Activated naive CD4-positive, alpha-beta T cell treated with anti-CD3 and anti-CD28 coated beads, Interleukin-2, amount 10 ng/mL, durations not matched to agents 7 days and 5 days (primary cell): ENCODE data around the gene KRTAP6-1.

ENCODE experiments used
- CTCF ChIA-PET: fragments of 350-600 bp; sonication (Branson Sonifier 250); formaldehyde crosslinking; loops from one replicate; lab custom pipeline; 2021; ENCODE audit warnings: antibody characterized with exemption; lab: Charles Lee
- DNase-seq: peaks from one replicate; pipeline ENCODE4 v3.0.0-alpha.2; 2020
- H3K27ac Mint-ChIP-seq: one replicate; pipeline ENCODE4 v1.8.0; 2021; ENCODE audit warnings: mild to moderate bottlenecking, moderate library complexity, mixed read lengths
- H3K27me3 Mint-ChIP-seq: one replicate; pipeline ENCODE4 v1.8.0; 2021; ENCODE audit warnings: mild to moderate bottlenecking, mixed read lengths
- H3K36me3 Mint-ChIP-seq: one replicate; pipeline ENCODE4 v1.8.0; 2021; ENCODE audit warnings: mixed read lengths
- H3K4me1 Mint-ChIP-seq: one replicate; pipeline ENCODE4 v1.8.0; 2021; ENCODE audit warnings: mixed read lengths
- H3K4me3 Mint-ChIP-seq: one replicate; pipeline ENCODE4 v1.8.0; 2021; ENCODE audit warnings: mild to moderate bottlenecking, moderate library complexity, mixed read lengths
- H3K9me3 Mint-ChIP-seq: one replicate; pipeline ENCODE4 v1.8.0; 2021; ENCODE audit warnings: mixed read lengths

KRTAP6-1 gene, protein sequence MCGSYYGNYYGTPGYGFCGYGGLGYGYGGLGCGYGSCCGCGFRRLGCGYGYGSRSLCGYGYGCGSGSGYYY

DNA sequence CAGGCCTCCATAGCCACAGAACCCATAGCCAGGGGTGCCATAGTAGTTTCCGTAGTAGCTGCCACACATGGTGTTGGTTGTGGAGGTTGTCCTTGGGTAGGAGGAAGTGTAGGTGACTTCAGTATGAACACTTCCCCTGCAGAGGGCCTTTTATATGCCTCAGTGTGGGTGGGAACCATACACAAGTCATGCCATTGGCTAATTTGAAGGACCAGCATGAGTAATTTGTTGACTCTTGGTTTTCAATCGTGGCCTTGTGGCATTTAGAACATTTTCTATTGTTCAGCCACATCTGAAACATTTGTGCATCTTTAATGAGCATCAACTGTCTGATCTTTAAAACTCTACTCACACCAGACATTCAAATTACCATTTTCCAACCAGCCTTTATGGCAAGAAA is at the start of gene KRTAP6-1:
KRTAP6-1 (minus strand) TSS at position 95 of the 400 bp plus-strand sequence; CDS start at position 69, 26 bp downstream.
- Mint-ChIP-seq H3K27me3 (no peaks in the 10 kb centered on the region), H3K4me1 (no peaks in the 10 kb centered on the region), H3K4me3 (no peak within 1 kb of the TSS), H3K27ac (no peak within 1 kb of the TSS), H3K9me3 (peaks cover 2% of the 10 kb centered on the region), H3K36me3 (no peaks in the 10 kb centered on the region)
- DNase-seq, result no peak
- CTCF ChIA-PET, result no interaction called here

DNA sequence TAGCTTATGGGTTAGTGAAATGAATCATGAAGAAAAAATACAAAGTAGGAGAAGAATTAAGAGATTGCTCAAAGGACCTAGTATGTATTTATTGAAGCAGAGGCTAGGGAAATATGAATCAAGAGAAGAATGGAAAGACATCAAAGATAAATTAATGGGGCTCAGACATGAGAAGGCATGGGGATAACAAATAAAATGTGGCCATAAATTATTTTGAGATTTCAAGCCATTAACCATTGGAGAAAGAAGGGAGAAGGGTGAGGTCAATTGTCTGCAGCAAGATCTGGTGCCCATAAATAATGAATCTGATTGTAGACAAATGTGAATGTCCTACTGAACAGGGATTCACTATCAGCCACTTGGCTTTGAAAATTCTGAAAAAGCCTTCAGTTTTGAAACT is 39.2 kb upstream of the KRTAP6-1 start:
- no peaks in the 10 kb centered on the region for H3K4me1 Mint-ChIP-seq
- H3K4me3 Mint-ChIP-seq, result no peak overlapping the region
- no peaks in the 10 kb centered on the region for H3K27me3 Mint-ChIP-seq
- H3K27ac Mint-ChIP-seq, result no peak overlapping the region
- DNase-seq, result no peak
- CTCF ChIA-PET, result no interaction called here
- H3K9me3 Mint-ChIP-seq, result peaks cover 2% of the 10 kb centered on the region
- H3K36me3 Mint-ChIP-seq, result no peaks in the 10 kb centered on the region

DNA sequence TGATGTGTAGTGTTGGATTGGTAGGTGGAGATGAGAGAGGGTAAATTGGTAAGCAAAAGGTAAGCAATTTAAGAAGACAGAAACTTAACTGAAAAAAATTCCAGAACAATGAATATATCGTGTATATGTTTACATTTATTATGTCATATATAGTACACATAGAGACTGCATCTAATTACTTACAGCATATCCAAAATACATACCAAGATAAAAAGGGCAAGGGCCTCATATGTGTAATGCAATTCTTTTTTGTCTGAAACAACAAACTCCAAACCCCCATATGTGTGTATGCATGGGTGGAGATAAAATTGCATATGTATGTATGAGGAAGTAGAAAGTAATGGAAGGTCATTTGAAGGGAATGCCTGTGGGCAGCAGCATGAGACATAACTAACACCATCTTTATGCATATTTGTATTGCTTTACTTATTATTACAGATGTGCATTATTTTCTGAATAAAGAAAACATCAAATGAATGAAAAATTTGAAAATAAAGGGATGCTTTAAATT is 33.2 kb upstream of the KRTAP6-1 start:
- no peak for DNase-seq
- Mint-ChIP-seq H3K4me3 (no peak overlapping the region), H3K36me3 (no peaks in the 10 kb centered on the region), H3K27me3 (no peaks in the 10 kb centered on the region), H3K9me3 (no peaks in the 10 kb centered on the region), H3K4me1 (no peaks in the 10 kb centered on the region), H3K27ac (no peak overlapping the region)
- CTCF ChIA-PET, result no interaction called here

DNA sequence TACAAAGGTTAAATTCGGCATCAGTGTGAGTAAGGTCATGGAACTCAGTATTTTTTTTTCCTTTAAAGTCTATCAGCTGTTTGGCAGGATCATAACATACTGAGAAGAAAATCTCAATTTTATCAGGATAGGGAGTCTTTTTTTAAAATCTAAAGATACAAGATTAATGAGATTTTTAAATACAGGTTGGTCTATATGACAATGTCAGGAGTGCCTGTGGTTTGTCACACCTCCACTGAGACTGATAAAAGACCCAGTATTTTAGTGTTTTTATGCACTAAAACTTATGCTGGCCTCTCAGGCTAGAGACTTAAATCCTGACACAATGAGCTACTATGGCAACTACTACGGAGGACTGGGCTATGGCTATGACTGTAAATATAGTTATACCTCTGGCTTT is 28.8 kb upstream of the KRTAP6-1 start, which contains the start of gene KRTAP20-3:
KRTAP20-3 (plus strand) TSS at position 301 of the 400 bp plus-strand sequence.
- Mint-ChIP-seq H3K4me3 (no peak within 1 kb of the TSS), H3K27me3 (no peaks in the 10 kb centered on the region), H3K27ac (peak within 1 kb of the TSS; percentile 9), H3K36me3 (no peaks in the 10 kb centered on the region), H3K9me3 (peaks cover 3% of the 10 kb centered on the region), H3K4me1 (no peaks in the 10 kb centered on the region)
- CTCF ChIA-PET, result no interaction called here
- DNase-seq, result no peak

DNA sequence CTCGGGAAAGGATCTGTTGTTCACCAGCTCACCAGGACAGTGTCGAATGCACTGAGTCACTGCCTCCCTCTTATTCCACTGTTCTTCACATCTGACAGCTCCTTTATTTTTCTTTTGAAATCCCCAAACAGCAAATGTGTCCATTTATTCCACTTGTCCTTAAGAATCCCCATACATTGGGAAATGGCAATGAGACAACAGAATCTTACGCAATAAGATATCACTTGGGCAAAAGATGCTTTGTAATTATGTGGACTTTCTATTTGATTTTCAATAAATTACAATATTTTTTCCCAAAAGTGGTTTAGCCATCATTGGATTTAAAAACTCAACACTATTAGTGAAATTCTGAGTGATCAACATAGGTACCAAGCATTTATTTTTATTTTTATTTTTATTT is 25.0 kb upstream of the KRTAP6-1 start:
- no peak for DNase-seq
- H3K9me3 Mint-ChIP-seq, result peaks cover 3% of the 10 kb centered on the region
- H3K4me3 Mint-ChIP-seq, result no peak overlapping the region
- H3K4me1 Mint-ChIP-seq, result no peaks in the 10 kb centered on the region
- no peak overlapping the region for H3K27ac Mint-ChIP-seq
- H3K36me3 Mint-ChIP-seq, result no peaks in the 10 kb centered on the region
- no peaks in the 10 kb centered on the region for H3K27me3 Mint-ChIP-seq
- CTCF ChIA-PET, result no interaction called here

DNA sequence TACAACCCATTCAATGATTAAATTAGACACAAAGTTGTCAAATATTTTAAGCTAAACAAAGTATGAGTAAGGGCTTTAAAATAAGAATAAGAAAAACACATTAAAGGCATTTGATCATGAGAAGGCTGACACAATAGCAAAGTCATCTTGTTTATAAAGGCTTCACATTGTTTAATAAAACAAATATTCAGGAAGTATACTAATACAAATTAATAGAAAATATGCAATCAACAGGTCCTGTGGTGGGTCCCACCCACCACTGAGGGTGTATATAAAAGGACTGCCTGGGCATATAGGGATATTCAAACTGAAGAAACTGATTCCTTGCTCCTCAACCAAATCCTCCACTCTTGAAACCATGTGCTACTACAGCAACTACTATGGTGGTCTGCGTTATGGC is 21.2 kb upstream of the KRTAP6-1 start, which contains the start of gene KRTAP20-2:
KRTAP20-2 (plus strand) TSS at position 301 of the 400 bp plus-strand sequence; CDS start at position 359, 58 bp downstream.
- no peak for DNase-seq
- H3K27me3 Mint-ChIP-seq, result no peaks in the 10 kb centered on the region
- H3K9me3 Mint-ChIP-seq, result peaks cover 3% of the 10 kb centered on the region
- H3K4me3 Mint-ChIP-seq, result no peak within 1 kb of the TSS
- H3K27ac Mint-ChIP-seq, result no peak within 1 kb of the TSS
- CTCF ChIA-PET, result no interaction called here
- H3K36me3 Mint-ChIP-seq, result no peaks in the 10 kb centered on the region
- no peaks in the 10 kb centered on the region for H3K4me1 Mint-ChIP-seq

DNA sequence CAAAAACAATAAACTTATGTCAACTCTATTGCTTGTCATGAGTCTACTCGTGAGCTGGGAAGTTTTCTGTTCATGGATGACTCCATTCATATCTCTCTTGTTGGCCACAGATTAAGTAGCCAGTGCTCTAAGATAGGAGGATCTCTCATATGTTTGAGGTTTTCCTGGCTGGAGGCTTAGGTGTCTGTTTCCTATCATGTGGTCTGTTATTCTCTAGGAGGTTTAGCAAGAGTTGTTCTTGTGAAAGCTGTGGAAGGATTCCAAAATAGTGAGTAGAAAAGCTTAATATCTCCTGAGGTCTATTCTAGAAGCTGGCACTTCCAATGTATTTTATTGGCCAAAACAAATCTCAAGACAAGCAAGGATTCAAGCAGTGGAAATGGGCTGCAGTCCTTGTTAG is 15.5 kb upstream of the KRTAP6-1 start:
- Mint-ChIP-seq H3K4me1 (no peaks in the 10 kb centered on the region), H3K4me3 (no peak overlapping the region), H3K27me3 (no peaks in the 10 kb centered on the region), H3K9me3 (peaks cover 4% of the 10 kb centered on the region), H3K27ac (no peak overlapping the region), H3K36me3 (no peaks in the 10 kb centered on the region)
- DNase-seq, result no peak
- CTCF ChIA-PET, result interaction anchor here (0.6 kb wide), 1 partner anchor 122 kb away, joined by 3 read pairs; no protein-coding TSS in a partner anchor

DNA sequence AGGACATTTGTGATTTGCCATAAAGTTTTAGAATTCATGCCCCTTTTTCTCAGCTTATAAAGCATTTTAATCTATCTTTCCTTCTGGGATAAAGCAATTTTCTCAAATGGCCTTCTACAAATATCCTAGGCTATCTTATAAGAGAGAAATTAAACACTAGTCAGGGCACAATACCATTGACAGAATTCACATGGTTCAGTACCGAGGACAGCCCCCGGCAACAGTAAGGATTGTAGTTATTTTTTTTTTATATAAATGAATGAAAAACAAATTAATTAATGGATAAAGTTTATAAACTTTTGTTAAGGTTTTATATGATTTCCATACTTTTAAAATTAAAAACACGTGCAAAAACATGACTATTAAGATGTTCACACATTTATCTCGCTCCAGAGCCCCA is 14.4 kb upstream of the KRTAP6-1 start:
- Mint-ChIP-seq H3K36me3 (no peaks in the 10 kb centered on the region), H3K27ac (no peak overlapping the region), H3K4me3 (no peak overlapping the region), H3K9me3 (peaks cover 4% of the 10 kb centered on the region), H3K27me3 (no peaks in the 10 kb centered on the region), H3K4me1 (no peaks in the 10 kb centered on the region)
- CTCF ChIA-PET, result no interaction called here
- DNase-seq, result no peak

DNA sequence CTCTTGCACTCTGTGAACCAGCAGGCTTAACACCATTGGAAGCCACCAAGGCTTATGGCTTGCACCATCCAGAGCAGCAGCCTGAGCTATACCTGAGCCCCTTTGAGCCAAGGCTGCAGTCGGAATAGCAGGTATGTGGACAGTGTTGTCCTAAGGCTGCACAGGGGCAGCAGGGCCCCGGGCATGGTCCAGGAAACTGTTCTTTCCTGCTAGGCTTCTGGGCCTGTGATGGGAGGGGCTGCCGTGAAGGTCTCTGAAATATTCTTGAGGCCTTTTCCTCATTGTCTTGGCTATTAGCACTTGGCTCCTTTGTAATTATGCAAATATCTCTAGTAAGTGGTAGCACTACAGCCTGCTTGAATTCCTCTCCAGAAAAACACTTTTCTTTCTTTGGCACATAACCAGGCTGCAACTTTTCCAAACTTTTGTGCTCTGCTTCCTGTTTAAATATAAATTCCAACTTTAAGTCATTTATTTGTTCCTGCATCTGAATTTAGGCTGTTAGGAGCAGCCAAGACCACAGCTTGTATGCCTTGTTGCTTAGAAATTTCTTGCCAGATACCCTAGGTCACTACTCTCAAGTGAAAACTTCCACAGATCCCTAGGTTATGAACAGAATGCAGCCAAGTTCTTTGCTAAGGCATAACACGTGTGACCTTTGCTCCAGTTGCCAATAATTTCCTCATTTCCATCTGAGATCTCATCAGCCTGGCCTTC is 11.9 kb upstream of the KRTAP6-1 start:
- Mint-ChIP-seq H3K9me3 (peaks cover 4% of the 10 kb centered on the region), H3K36me3 (no peaks in the 10 kb centered on the region), H3K4me3 (no peak overlapping the region), H3K27ac (no peak overlapping the region), H3K4me1 (no peaks in the 10 kb centered on the region), H3K27me3 (no peaks in the 10 kb centered on the region)
- CTCF ChIA-PET, result no interaction called here
- DNase-seq, result no peak

DNA sequence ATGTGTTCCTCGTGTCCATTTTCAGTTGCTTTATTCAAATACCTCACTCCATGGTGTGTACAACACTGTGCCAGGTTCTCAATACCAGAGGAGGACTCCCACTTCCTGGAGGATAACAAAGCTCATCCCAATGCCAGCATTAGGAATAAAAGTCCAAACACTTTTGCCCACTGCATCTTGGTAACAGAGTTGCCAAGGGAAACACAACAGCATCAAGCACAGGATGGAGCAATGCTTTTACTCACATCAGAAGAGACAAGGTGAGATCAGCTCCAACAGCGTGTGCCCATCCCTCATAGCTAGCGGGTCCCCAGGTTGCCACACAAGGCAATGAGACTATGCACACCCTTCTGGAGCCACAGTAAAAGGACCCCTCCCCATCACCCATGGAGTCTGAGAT is 9.6 kb upstream of the KRTAP6-1 start:
- Mint-ChIP-seq H3K9me3 (peaks cover 4% of the 10 kb centered on the region), H3K4me1 (no peaks in the 10 kb centered on the region), H3K27me3 (no peaks in the 10 kb centered on the region), H3K27ac (no peak overlapping the region), H3K4me3 (no peak overlapping the region), H3K36me3 (no peaks in the 10 kb centered on the region)
- DNase-seq, result no peak
- CTCF ChIA-PET, result interaction anchor here (0.8 kb wide), 1 partner anchor 9 kb away, joined by 3 read pairs; no protein-coding TSS in a partner anchor

DNA sequence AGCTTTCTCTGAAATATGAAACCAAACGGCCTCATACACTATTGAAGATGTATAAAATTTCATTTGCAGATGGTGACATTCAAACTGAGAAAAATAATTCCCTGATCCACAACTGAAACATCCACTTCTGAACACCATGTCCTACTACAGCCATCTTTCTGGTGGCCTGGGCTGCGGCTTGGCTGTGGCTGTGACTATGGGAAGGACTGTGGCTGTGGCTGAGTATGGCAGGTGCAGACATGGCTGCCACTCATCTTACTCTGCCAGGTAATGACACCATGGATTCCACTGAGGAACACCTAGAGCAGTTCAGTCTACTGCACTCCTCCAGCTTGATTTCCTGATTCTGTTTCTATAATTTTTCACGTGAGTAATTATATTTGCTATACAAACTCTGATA is 6.8 kb upstream of the KRTAP6-1 start, which contains the start of gene KRTAP20-4:
KRTAP20-4 (plus strand) TSS at position 106 of the 400 bp plus-strand sequence.
- H3K27ac Mint-ChIP-seq, result no peak within 1 kb of the TSS
- H3K36me3 Mint-ChIP-seq, result no peaks in the 10 kb centered on the region
- H3K4me1 Mint-ChIP-seq, result no peaks in the 10 kb centered on the region
- H3K4me3 Mint-ChIP-seq, result no peak within 1 kb of the TSS
- peaks cover 4% of the 10 kb centered on the region for H3K9me3 Mint-ChIP-seq
- H3K27me3 Mint-ChIP-seq, result no peaks in the 10 kb centered on the region
- CTCF ChIA-PET, result no interaction called here
- DNase-seq, result no peak

DNA sequence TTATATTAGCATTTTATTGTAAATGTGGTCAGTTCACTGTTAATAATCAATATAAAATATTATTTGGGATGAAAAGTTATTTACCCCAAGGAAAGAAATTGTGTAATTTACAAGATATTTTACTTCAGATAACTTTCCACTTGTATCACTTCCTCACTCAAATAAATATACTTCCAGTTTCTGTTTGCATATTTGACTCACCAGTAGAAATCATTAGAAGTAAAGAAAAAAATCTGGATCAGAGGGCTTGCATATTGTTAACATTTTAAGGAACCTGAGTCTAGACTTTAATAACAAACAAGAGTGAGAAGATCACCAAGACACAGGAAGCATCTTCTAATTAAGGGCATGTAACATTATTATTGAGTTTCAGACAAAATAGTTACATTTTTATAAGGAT is 6.3 kb upstream of the KRTAP6-1 start:
- H3K4me3 Mint-ChIP-seq, result no peak overlapping the region
- no peak for DNase-seq
- no peaks in the 10 kb centered on the region for H3K27me3 Mint-ChIP-seq
- CTCF ChIA-PET, result no interaction called here
- no peaks in the 10 kb centered on the region for H3K36me3 Mint-ChIP-seq
- no peaks in the 10 kb centered on the region for H3K4me1 Mint-ChIP-seq
- no peak overlapping the region for H3K27ac Mint-ChIP-seq
- H3K9me3 Mint-ChIP-seq, result peaks cover 4% of the 10 kb centered on the region

DNA sequence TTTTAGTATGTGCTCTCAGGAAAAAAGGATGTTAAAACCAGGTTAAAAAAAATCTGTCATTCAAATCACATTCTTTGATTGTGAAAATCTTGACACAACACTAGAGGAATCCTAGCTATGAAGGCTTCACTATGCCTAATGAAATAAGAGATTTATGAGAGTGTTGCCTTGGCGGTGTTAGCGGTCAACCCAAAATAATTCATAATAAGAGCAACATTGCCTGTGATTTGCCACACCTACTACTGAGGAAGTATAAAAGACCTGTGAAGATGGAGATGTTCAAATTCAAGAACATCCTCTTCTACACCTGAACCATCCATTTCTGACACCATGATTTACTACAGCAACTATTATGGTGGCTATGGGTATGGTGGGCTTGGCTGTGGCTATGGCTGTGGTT is 2.4 kb upstream of the KRTAP6-1 start, which contains the start of gene KRTAP20-1:
KRTAP20-1 (plus strand) TSS at position 301 of the 400 bp plus-strand sequence; CDS start at position 331, 30 bp downstream.
- Mint-ChIP-seq H3K36me3 (no peaks in the 10 kb centered on the region), H3K4me3 (no peak within 1 kb of the TSS), H3K27me3 (no peaks in the 10 kb centered on the region), H3K9me3 (no peaks in the 10 kb centered on the region), H3K4me1 (no peaks in the 10 kb centered on the region), H3K27ac (no peak within 1 kb of the TSS)
- CTCF ChIA-PET, result no interaction called here
- DNase-seq, result no peak

DNA sequence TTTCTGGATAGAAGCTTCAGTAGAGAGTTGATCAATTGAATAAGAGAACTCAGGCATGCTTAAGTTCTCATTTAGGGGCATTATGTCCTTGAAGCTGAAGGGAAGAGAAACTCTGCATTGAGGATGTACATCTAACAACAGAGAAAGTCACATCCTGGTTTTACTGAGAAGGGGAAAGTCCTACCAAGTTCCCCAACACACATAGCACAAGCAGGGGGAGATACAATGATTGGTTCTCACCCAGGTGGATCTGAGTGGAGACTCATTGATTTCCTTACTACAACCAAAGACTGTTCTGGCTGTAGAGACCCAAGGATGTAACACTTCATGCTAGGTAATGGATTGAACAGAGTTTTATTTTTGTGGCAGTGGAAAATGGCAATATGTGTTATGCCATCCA is 1.5 kb upstream of the KRTAP6-1 start:
- Mint-ChIP-seq H3K4me1 (no peaks in the 10 kb centered on the region), H3K9me3 (peaks cover 2% of the 10 kb centered on the region), H3K36me3 (no peaks in the 10 kb centered on the region), H3K27ac (no peak overlapping the region), H3K4me3 (no peak overlapping the region), H3K27me3 (no peaks in the 10 kb centered on the region)
- CTCF ChIA-PET, result no interaction called here
- no peak for DNase-seq

DNA sequence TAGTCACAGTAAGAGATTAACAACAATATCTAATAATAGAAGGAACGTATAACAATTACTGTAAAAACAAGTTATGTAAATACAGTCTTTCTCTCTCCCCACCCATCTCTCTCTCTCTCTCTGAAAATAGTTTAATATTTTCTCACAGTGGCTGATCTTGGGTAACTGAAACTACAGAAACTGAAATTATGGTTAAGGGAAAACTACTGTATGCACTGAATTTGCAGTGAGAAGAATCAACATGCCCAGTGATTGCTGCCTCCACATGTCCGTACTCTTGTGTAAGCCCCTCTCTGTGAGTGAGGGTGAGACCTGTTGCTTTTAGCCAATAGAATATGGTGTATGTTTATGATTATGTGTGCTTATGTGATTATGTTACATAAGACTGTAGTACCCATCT is 1.6 kb downstream of the KRTAP6-1 start:
- Mint-ChIP-seq H3K27me3 (no peaks in the 10 kb centered on the region), H3K4me1 (no peaks in the 10 kb centered on the region), H3K27ac (no peak overlapping the region), H3K9me3 (peaks cover 3% of the 10 kb centered on the region), H3K4me3 (no peak overlapping the region), H3K36me3 (no peaks in the 10 kb centered on the region)
- DNase-seq, result no peak
- CTCF ChIA-PET, result no interaction called here
